Retinal pigment epithelial cell (primary cell): ENCODE measurements around the gene CNTNAP2.

Experiments used
- DNase-seq: peaks from one replicate; pipeline ENCODE4 v3.0.0-alpha.2; 2010; ENCODE audit warnings: low read depth
- H3K4me3 ChIP-seq: 2 replicates; pipeline ENCODE4 v1.5.1; 2011; ENCODE audit warnings: mild to moderate bottlenecking, low read length, control low read depth, moderate library complexity
- TF ChIP-seq, protein P1 (sequence below): conservative IDR thresholded peaks from 2 replicates; pipeline ENCODE4 v1.5.1; 2011; ENCODE audit warnings: low read depth, low read length, control low read depth, inconsistent platforms

CNTNAP2 gene

DNA sequence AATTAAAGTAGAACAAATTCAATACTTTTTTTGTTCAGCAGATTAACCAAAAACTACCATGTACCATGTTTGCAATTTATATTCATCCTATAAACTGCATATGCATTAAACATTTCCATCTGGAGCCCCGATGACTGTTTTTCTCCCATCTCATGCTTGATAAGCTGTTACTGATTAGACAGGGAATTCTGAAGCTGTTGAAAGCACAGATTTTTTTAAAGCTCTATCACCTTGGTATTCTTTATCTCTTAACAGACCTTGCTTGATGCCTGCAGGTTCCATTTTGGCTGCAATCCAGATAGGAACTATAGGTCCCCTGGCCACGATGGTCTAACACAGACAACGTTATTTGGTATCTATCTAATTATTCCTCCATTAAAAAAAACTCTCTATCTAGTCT lies 961.7 kb downstream of the CNTNAP2 start:
- TF ChIP-seq, protein P1, sequence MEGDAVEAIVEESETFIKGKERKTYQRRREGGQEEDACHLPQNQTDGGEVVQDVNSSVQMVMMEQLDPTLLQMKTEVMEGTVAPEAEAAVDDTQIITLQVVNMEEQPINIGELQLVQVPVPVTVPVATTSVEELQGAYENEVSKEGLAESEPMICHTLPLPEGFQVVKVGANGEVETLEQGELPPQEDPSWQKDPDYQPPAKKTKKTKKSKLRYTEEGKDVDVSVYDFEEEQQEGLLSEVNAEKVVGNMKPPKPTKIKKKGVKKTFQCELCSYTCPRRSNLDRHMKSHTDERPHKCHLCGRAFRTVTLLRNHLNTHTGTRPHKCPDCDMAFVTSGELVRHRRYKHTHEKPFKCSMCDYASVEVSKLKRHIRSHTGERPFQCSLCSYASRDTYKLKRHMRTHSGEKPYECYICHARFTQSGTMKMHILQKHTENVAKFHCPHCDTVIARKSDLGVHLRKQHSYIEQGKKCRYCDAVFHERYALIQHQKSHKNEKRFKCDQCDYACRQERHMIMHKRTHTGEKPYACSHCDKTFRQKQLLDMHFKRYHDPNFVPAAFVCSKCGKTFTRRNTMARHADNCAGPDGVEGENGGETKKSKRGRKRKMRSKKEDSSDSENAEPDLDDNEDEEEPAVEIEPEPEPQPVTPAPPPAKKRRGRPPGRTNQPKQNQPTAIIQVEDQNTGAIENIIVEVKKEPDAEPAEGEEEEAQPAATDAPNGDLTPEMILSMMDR, result no peak
- no peak for DNase-seq
- no peak overlapping the region for H3K4me3 ChIP-seq

DNA sequence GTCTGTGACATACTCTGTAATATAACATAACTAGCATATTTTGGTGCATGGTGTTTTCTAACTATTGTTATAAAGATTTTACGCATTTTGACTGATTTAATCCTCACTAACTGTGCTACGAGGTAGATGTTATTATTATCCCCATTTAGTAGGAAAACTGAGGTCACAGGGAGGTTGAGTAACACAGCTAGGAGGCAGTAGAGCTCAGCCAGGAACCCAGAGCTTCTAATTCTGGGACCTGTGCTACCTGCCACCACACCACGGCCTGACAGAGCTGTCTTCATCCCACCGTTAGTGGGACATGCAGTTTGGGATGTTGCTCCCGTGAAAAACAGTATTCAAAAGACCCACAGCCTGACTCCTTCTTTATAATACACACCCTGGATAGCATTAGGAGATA lies 962.5 kb downstream of the CNTNAP2 start:
- no peak overlapping the region for H3K4me3 ChIP-seq
- TF ChIP-seq, protein P1, result no peak
- no peak for DNase-seq

DNA sequence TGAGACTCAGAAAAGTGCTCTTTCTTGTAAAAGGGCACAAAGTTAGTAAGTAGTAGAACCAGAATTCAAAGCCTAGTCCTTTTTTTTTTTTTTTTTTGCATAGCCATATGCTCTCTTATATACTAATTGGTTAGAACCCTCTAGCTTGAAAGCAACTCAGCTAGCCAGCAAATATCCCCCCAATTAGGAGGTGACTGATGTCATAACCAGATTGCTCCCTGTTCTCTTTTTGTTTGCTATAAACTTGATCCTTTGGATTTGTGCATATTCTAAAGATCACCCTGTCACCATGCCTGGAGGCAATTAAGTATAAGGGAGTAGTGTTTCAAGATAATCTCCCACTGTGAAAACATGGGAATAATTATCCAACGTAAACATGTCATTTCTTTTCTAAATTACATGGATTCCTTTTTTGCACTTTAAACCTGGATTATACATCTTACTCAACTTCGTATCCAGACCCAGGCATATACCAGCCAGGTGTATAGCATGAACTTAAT lies 963.4 kb downstream of the CNTNAP2 start:
- DNase-seq, result no peak
- H3K4me3 ChIP-seq, result no peak overlapping the region
- TF ChIP-seq, protein P1, result no peak

DNA sequence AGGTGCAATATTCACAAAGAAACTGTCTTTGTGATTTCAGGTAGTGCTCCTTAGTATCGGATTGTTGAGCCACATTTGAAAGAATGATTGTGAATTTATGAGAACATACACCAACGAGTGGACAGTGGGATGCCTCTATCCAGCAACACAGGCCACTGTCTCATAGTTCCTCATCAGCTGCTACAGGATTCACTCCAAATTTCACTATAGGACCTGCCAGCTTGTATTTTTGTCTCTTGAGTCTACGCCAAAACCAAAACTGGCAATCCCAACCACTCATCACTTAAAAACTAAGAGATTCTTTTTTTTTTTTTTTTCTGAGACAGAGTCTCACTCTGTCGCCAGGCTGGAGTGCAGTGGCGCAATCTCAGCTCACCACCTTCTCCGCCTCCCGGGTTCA lies 964.5 kb downstream of the CNTNAP2 start:
- H3K4me3 ChIP-seq, result no peak overlapping the region
- TF ChIP-seq, protein P1, result no peak

DNA sequence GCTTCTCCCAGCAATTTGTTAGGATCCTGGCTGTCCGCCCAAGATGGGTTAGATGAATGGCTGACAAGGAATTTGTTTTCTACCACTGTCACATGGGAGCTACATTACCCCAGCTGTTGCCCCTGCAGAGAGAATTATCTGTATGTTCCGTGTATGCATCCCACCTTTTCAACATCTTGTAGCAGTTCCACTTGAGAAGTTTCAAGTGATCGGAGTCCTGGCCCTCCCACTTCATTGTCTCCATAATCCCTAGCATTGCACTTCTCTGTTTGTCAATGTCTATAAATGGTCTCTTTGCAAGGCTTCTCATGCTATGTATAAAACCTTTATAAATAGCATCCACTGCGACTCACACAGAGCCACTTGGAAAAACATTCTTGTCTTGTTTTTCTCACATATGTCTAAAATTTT lies 972.5 kb downstream of the CNTNAP2 start:
- no peak overlapping the region for H3K4me3 ChIP-seq
- TF ChIP-seq, protein P1, result no peak
- no peak for DNase-seq

More for the DNA sequence above, 964.5 kb downstream of the CNTNAP2 start:
- DNase-seq, result no peak

DNA sequence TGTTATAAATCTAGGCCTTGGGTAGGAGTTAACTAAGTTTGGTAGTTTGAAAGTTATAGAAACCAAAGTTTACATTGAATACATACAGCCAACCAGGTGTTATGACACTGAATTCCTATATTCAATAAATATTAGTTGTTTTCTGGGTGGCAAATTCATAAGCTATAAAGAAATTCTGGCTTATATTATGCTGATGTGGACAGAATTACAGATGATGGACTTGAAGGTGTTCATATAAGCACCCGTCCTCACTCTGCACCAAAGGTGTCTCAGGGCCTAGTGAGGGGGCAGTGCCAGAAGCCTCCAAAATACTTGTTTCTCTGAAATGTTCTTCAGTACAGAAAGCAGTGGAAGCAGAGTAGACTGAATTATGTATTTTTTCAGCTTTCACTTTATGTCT lies 973.0 kb downstream of the CNTNAP2 start:
- TF ChIP-seq, protein P1, result no peak

DNA sequence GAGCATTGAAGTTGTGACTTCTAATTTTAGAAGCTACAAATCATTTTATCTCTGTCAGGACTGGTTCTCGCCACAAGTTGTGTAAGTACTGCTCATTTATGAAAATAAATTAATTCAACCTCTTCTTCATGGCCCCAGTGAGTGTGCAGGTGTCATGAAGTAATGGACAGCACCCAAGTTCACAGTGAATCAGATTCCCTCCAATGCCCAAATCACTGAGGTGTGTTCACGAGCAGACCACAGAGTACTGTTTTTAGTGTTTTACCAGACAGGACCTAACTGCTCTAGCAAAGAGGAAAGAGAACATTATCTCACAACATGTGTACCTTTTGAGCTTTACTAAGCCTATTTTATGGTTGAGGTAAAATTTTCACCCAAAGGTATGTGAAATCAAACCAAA lies 980.0 kb downstream of the CNTNAP2 start:
- DNase-seq, result no peak
- TF ChIP-seq, protein P1, result no peak
- no peak overlapping the region for H3K4me3 ChIP-seq

More for the DNA sequence above, 973.0 kb downstream of the CNTNAP2 start:
- no peak overlapping the region for H3K4me3 ChIP-seq
- DNase-seq, result no peak
